ENCODE measurements around the gene TTLL4.

The TTLL4 gene

DNA sequence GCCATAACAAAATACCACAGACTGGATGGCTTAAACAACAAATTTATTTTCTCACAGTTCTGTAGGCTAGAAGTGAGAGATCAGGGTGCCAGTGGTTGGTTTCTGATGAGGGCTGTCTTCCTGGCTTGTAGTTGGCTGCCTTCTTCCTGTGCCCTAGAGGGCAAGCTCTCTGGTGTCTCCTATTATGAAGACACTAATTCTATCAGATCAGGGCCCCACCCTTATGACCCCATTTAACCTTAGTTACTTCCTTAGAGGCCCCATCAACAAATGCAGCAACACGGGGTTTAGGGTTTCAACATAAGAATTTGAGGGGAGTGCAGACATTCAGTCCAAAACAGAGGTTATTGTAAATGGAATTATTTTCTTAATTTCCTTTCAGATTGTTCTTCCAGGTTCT lies 94.2 kb downstream of the TTLL4 start:
- Histone ChIP-seq H3K4me3 (ENCODE audit: insufficient read depth, low read length, poor library complexity, severe bottlenecking) (no peak overlapping the region), H3K4me2 (ENCODE audit: low read depth, low read length, poor library complexity, severe bottlenecking) (no peak overlapping the region), H2AFZ (ENCODE audit: low read depth, low read length, severe bottlenecking) (no peak overlapping the region), H3K9ac (ENCODE audit: low read length) (no peak overlapping the region), H3F3A (ENCODE audit: insufficient read depth) (no peaks in the 10 kb centered on the region), H3K27ac (ENCODE audit: low read depth, low read length) (no peak overlapping the region), H3K9me3 (ENCODE audit: insufficient read depth, low read length) (0 out of 2 replicates have a peak, but pooled peaks cover 13% of the 10 kb centered on the region), H3K36me3 (ENCODE audit: low read length) (no peaks in the 10 kb centered on the region), H4K20me1 (ENCODE audit: low read depth, low read length) (no peaks in the 10 kb centered on the region), H3K9me2 (replicated peaks; ENCODE audit: insufficient read depth, low read length) (no peaks in the 10 kb centered on the region), H3K27me3 (ENCODE audit: low read length) (no peaks in the 10 kb centered on the region), H3K79me2 (ENCODE audit: insufficient read depth, low read length) (no peaks in the 10 kb centered on the region)
- TF ChIP-seq, protein P1, sequence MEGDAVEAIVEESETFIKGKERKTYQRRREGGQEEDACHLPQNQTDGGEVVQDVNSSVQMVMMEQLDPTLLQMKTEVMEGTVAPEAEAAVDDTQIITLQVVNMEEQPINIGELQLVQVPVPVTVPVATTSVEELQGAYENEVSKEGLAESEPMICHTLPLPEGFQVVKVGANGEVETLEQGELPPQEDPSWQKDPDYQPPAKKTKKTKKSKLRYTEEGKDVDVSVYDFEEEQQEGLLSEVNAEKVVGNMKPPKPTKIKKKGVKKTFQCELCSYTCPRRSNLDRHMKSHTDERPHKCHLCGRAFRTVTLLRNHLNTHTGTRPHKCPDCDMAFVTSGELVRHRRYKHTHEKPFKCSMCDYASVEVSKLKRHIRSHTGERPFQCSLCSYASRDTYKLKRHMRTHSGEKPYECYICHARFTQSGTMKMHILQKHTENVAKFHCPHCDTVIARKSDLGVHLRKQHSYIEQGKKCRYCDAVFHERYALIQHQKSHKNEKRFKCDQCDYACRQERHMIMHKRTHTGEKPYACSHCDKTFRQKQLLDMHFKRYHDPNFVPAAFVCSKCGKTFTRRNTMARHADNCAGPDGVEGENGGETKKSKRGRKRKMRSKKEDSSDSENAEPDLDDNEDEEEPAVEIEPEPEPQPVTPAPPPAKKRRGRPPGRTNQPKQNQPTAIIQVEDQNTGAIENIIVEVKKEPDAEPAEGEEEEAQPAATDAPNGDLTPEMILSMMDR (IDR thresholded peaks at IDR 0.05; ENCODE audit: insufficient read depth, low read length, poor library complexity, severe bottlenecking): no peak
- TF ChIP-seq EZH2phosphoT487 (conservative IDR thresholded peaks at IDR 0.05; ENCODE audit: low read length): no peak

All from SU-DHL-6 (cell line).